Activated naive CD4-positive, alpha-beta T cell treated with anti-CD3 and anti-CD28 coated beads for 36 hours (primary cell): ENCODE results near the gene MRPS27. TPM values are rescaled to one million over a fixed set of nuclear protein-coding genes. Genes with fewer than 3 reads are reported as not detected.

Source experiments
- CTCF ChIA-PET: fragments of 350-600 bp; sonication (Branson Sonifier 250); formaldehyde crosslinking; loops from one replicate; lab custom pipeline; 2021; ENCODE audit warnings: antibody characterized with exemption; lab: Charles Lee
- DNase-seq: peaks from one replicate; pipeline ENCODE4 v3.0.0-alpha.2; 2020
- H3K27ac Mint-ChIP-seq: one replicate; pipeline ENCODE4 v1.8.0; 2021; ENCODE audit warnings: mild to moderate bottlenecking, mixed read lengths
- H3K27me3 Mint-ChIP-seq: one replicate; pipeline ENCODE4 v1.8.0; 2021; ENCODE audit warnings: low read depth, mixed read lengths
- H3K36me3 Mint-ChIP-seq: one replicate; pipeline ENCODE4 v1.8.0; 2021; ENCODE audit warnings: low read depth, mixed read lengths
- H3K4me1 Mint-ChIP-seq: one replicate; pipeline ENCODE4 v1.8.0; 2021; ENCODE audit warnings: low read depth, mixed read lengths
- H3K4me3 Mint-ChIP-seq: one replicate; pipeline ENCODE4 v1.8.0; 2021; ENCODE audit warnings: mild to moderate bottlenecking, moderate library complexity, mixed read lengths
- H3K9me3 Mint-ChIP-seq: one replicate; pipeline ENCODE4 v1.8.0; 2021; ENCODE audit warnings: mixed read lengths
- intact Hi-C: fragments of 100-400 bp; cut with micrococcal nuclease; formaldehyde crosslinking; loops from one replicate; pipeline ENCODE4 v1.15.1; 2023
- total RNA-seq, 2 experiments: library from RNA; stranded (reverse); gene quantifications; one replicate each; pipeline ENCODE4 v1.2.3, GENCODE V29; 2021

The MRPS27 gene
- total RNA-seq, 2 experiments from 2014 or later: 86.0 to 95.8 TPM

DNA sequence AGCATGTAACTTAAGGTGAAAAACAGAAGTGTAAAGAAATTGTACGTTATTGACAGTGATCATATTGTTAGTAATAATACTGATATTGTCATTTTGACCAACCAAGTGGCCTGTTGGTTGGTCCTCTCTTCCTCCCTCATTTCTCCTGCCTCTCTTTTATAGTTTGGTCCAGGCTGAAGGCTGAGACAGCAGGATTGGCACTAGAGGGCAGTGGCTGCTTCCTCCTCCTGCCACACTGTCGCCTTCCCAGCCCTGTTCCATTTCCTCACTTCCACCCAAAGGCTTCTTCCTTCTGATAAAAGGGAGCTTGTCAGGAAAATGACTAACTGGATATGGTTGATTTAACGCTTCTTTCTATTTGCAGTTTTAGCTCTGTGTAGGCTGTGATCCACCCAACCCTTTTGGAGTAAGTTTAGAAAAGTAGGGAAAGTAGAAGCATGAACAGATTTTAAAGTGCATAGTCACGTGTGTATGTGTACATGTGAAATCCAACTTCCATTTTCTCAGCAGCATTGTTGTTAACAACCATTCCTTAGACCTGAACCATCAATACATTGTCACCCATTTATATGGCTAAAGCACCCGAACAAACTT lies 35.8 kb upstream of the MRPS27 start:
- H3K27ac Mint-ChIP-seq: no peak overlapping the region
- CTCF ChIA-PET: interaction anchor here (0.6 to 1.2 kb wide), 3 partner anchors 10 to 17 kb away, joined by 3 to 4 read pairs (median 3); no protein-coding TSS in a partner anchor
- H3K4me1 Mint-ChIP-seq: peaks cover 3% of the 10 kb centered on the region
- H3K4me3 Mint-ChIP-seq: no peak overlapping the region
- peaks cover 37% of the 10 kb centered on the region for H3K36me3 Mint-ChIP-seq
- intact Hi-C loops: no loop called here
- no peaks in the 10 kb centered on the region for H3K9me3 Mint-ChIP-seq
- H3K27me3 Mint-ChIP-seq: no peaks in the 10 kb centered on the region
- DNase-seq: no peak

GRCh38 chr5:72353046-72353445 lies 33.0 kb upstream of the MRPS27 start:
- Mint-ChIP-seq H3K36me3 (peaks cover 20% of the 10 kb centered on the region), H3K9me3 (no peaks in the 10 kb centered on the region), H3K4me1 (peaks cover 16% of the 10 kb centered on the region), H3K27me3 (no peaks in the 10 kb centered on the region), H3K27ac (no peak overlapping the region), H3K4me3 (no peak overlapping the region)
- DNase-seq: no peak
- intact Hi-C loops: no loop called here
- CTCF ChIA-PET: no interaction called here

DNA sequence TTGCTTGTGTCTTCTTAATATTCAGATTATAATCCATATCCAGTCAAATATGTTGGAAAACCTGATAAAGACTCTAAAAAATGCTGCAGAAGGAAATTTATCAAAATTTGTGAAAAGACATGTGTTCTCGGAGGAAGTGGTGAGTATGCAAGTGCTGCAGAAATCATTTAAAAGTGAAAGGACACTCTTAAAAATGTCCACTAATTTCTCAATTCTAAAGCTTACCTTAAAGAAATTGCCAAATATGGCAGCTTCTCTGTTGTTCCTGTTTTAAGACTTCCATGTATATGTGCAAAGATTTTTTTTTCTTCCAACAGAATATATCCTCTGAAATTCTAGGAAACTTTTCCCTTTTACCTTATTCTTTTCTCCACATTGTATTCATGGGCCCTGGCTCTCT lies 32.6 kb upstream of the MRPS27 start:
- intact Hi-C loops: no loop called here
- CTCF ChIA-PET: no interaction called here
- Mint-ChIP-seq H3K36me3 (peaks cover 20% of the 10 kb centered on the region), H3K4me1 (peaks cover 20% of the 10 kb centered on the region), H3K4me3 (no peak overlapping the region), H3K27me3 (no peaks in the 10 kb centered on the region), H3K27ac (no peak overlapping the region), H3K9me3 (no peaks in the 10 kb centered on the region)
- DNase-seq: no peak

- peaks cover 19% of the 10 kb centered on the region for H3K36me3 Mint-ChIP-seq
- H3K27ac Mint-ChIP-seq: no peak overlapping the region
- no peaks in the 10 kb centered on the region for H3K27me3 Mint-ChIP-seq
- CTCF ChIA-PET: no interaction called here
- H3K4me1 Mint-ChIP-seq: peaks cover 24% of the 10 kb centered on the region
- DNase-seq: no peak
- H3K9me3 Mint-ChIP-seq: no peaks in the 10 kb centered on the region
- H3K4me3 Mint-ChIP-seq: no peak overlapping the region
- intact Hi-C loops: no loop called here
Observed at GRCh38 chr5:72351376-72351775, 31.3 kb upstream of the MRPS27 start.

DNA sequence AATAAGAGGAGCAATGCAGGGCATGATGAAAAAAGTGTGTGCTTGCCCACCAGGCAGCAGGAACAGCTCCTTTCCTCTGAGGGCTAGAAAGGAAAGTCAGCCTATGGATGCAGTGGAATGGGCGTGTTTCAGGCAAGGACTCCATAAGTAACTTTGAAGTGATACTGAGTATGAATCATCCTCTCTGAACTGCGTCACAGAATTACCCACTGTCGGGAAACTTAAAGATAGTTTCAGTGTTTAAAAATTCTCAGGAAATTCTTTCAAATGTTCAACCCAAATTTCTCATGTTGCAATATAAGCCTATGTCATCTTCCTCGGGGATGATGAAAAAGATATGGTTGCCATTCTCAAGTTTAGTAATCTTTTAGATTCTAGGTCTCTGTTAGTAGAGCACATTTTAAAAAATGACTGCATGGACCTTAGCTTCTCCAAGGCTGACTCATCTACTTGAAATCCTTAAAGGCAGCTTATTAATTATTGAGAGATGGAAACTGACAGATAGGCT lies 27.8 kb upstream of the MRPS27 start:
- Mint-ChIP-seq H3K9me3 (no peaks in the 10 kb centered on the region), H3K36me3 (peaks cover 38% of the 10 kb centered on the region), H3K27me3 (no peaks in the 10 kb centered on the region), H3K4me3 (no peak overlapping the region), H3K4me1 (peaks cover 24% of the 10 kb centered on the region), H3K27ac (peak overlapping the region; percentile 48)
- peak; percentile 36 for DNase-seq
- intact Hi-C loops: loop anchor here (1.0 to 2.0 kb wide), 2 partner anchors 28 to 113 kb away; partner anchors contain the start of genes MRPS27 and PTCD2
- CTCF ChIA-PET: no interaction called here

DNA sequence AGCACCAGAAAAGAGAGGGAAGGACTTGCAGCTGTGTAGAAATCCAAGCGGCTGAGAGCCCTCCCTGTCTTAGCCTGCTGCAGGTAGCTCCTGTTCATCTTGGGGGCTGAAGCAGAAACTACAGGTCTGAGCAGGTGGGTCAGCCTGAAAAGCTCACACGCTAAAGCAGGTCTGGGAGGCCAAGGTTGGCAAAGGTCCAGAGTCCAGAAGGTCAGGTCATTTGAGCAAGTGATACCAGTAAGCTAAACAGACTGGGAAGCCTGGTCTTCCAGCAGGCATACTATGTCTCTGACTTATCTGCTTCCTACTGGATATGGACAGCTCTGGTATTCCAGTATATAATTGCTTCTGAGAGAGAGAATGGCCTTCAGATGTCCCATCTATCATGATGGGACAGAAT lies 26.4 kb upstream of the MRPS27 start:
- Mint-ChIP-seq H3K27ac (no peak overlapping the region), H3K27me3 (no peaks in the 10 kb centered on the region), H3K36me3 (peaks cover 39% of the 10 kb centered on the region), H3K4me1 (peaks cover 23% of the 10 kb centered on the region), H3K9me3 (no peaks in the 10 kb centered on the region), H3K4me3 (no peak overlapping the region)
- DNase-seq: no peak
- CTCF ChIA-PET: no interaction called here
- intact Hi-C loops: loop anchor here (2.0 kb wide), 1 partner anchor 112 kb away; no protein-coding TSS in a partner anchor

- CTCF ChIA-PET: no interaction called here
- H3K4me1 Mint-ChIP-seq: no peaks in the 10 kb centered on the region
- DNase-seq: no peak
- H3K36me3 Mint-ChIP-seq: peaks cover 35% of the 10 kb centered on the region
- H3K27ac Mint-ChIP-seq: no peak overlapping the region
- no peak overlapping the region for H3K4me3 Mint-ChIP-seq
- H3K9me3 Mint-ChIP-seq: no peaks in the 10 kb centered on the region
- H3K27me3 Mint-ChIP-seq: no peaks in the 10 kb centered on the region
- intact Hi-C loops: no loop called here
Observed at GRCh38 chr5:72338689-72339209, 18.7 kb upstream of the MRPS27 start.

- Mint-ChIP-seq H3K27ac (no peak overlapping the region), H3K4me3 (no peak overlapping the region), H3K27me3 (no peaks in the 10 kb centered on the region), H3K36me3 (peaks cover 30% of the 10 kb centered on the region), H3K4me1 (no peaks in the 10 kb centered on the region), H3K9me3 (no peaks in the 10 kb centered on the region)
- intact Hi-C loops: no loop called here
- CTCF ChIA-PET: no interaction called here
- DNase-seq: no peak
Observed at GRCh38 chr5:72337159-72337558, 17.1 kb upstream of the MRPS27 start.

GRCh38 chr5:72330712-72331111 lies 10.7 kb upstream of the MRPS27 start:
- H3K27ac Mint-ChIP-seq: no peak overlapping the region
- CTCF ChIA-PET: interaction anchor here (0.7 kb wide), 1 partner anchor 23 kb away, joined by 4 read pairs; no protein-coding TSS in a partner anchor
- peaks cover 40% of the 10 kb centered on the region for H3K36me3 Mint-ChIP-seq
- no peak for DNase-seq
- H3K27me3 Mint-ChIP-seq: no peaks in the 10 kb centered on the region
- no peaks in the 10 kb centered on the region for H3K4me1 Mint-ChIP-seq
- H3K4me3 Mint-ChIP-seq: no peak overlapping the region
- H3K9me3 Mint-ChIP-seq: no peaks in the 10 kb centered on the region
- intact Hi-C loops: no loop called here

GRCh38 chr5:72328172-72328571 lies 8.1 kb upstream of the MRPS27 start:
- intact Hi-C loops: no loop called here
- no peaks in the 10 kb centered on the region for H3K9me3 Mint-ChIP-seq
- H3K27me3 Mint-ChIP-seq: no peaks in the 10 kb centered on the region
- H3K4me1 Mint-ChIP-seq: peaks cover 5% of the 10 kb centered on the region
- H3K36me3 Mint-ChIP-seq: peaks cover 44% of the 10 kb centered on the region
- no peak for DNase-seq
- no peak overlapping the region for H3K27ac Mint-ChIP-seq
- CTCF ChIA-PET: no interaction called here
- H3K4me3 Mint-ChIP-seq: no peak overlapping the region

DNA sequence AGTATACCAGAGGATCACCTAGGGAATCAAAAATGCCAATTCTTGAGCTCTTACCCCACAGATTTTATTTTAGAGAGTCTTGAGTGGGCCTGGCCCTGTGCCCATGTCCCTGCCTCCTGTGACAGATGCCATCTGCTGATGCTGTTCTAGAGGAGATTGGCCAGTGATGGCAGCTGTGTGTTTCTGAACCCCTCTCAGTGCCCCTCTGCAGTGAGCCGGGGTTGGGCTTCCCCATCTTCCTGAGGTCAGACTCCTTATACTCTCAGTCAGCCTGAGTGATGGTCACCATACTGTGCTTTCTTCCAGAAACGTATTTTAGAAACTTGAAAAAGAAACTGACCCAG lies 6.2 kb upstream of the MRPS27 start:
- H3K27ac Mint-ChIP-seq: no peak overlapping the region
- no peaks in the 10 kb centered on the region for H3K9me3 Mint-ChIP-seq
- CTCF ChIA-PET: no interaction called here
- no peak overlapping the region for H3K4me3 Mint-ChIP-seq
- DNase-seq: no peak
- intact Hi-C loops: no loop called here
- H3K27me3 Mint-ChIP-seq: no peaks in the 10 kb centered on the region
- peaks cover 43% of the 10 kb centered on the region for H3K36me3 Mint-ChIP-seq
- H3K4me1 Mint-ChIP-seq: peaks cover 13% of the 10 kb centered on the region

GRCh38 chr5:72325566-72326305 lies 5.7 kb upstream of the MRPS27 start:
- no peak for DNase-seq
- Mint-ChIP-seq H3K4me3 (no peak overlapping the region), H3K9me3 (no peaks in the 10 kb centered on the region), H3K27me3 (no peaks in the 10 kb centered on the region), H3K27ac (no peak overlapping the region), H3K4me1 (peaks cover 16% of the 10 kb centered on the region), H3K36me3 (peaks cover 39% of the 10 kb centered on the region)
- CTCF ChIA-PET: interaction anchor here (0.8 kb wide), 1 partner anchor 17 kb away, joined by 4 read pairs; no protein-coding TSS in a partner anchor
- intact Hi-C loops: no loop called here
